GM12878 (cell line): ENCODE measurements around the gene CUZD1. TPM values are rescaled to one million over a fixed set of nuclear protein-coding genes. Genes with fewer than 3 reads are reported as not detected.

Experiments
- ATAC-seq: fragments of 200-7000 bp; cut with Tn5 transposase; 3 replicates; pipeline ENCODE4 v1.9.1; 2020; ENCODE audit warnings: mild to moderate bottlenecking, moderate library complexity
- BruUV-seq: library from RNA; stranded (reverse); fragments of 400-500 nt; replicated peaks from 2 replicates; lab custom pipeline; 2021; lab: Mats Ljungman, UMichigan
- CTCF ChIA-PET: fragments of 300-600 bp; sonication (Branson Sonifier 250); formaldehyde crosslinking; extraction: SDS; loops from one replicate; lab custom pipeline; 2021; ENCODE audit warnings: inconsistent platforms; lab: Yijun Ruan, JAX
- POLR2A ChIA-PET: fragments of 350-600 bp; formaldehyde crosslinking; extraction: SDS; loops from one replicate; lab custom pipeline; 2021; ENCODE audit warnings: inconsistent platforms; lab: Charles Lee
- RAD21 ChIA-PET: fragments of 300-600 bp; sonication (Branson Sonifier 250); formaldehyde crosslinking; loops from one replicate; lab custom pipeline; 2023; ENCODE audit warnings: antibody characterized with exemption; ENCODE audit not compliant: unreplicated experiment; lab: Charles Lee
- SMC1A ChIA-PET: fragments of 300-600 bp; sonication (Branson Sonifier 250); formaldehyde crosslinking; loops from one replicate; lab custom pipeline; 2023; ENCODE audit not compliant: unreplicated experiment, uncharacterized antibody; lab: Charles Lee
- DNase-seq: peaks from one replicate; pipeline ENCODE4 v3.0.0-alpha.2; 2011; ENCODE audit warnings: low read depth, low spot score
- FAIRE-seq: peaks from 3 replicates; lab custom pipeline; 2011; peaks lifted over from hg19 to GRCh38; lab: Jason Lieb, UNC
- H2AFZ ChIP-seq: 2 replicates; pipeline ENCODE4 v1.6.0; 2011; ENCODE audit warnings: low read depth, low read length, control low read depth; ENCODE audit not compliant: control insufficient read depth
- H3K27ac ChIP-seq: 2 replicates; pipeline ENCODE4 v1.5.1; 2011; ENCODE audit warnings: control low read depth; ENCODE audit not compliant: control insufficient read depth, insufficient read depth
- H3K27me3 ChIP-seq, 2 experiments: replicated peaks in 1 of 2; 2 replicates each; pipeline versions ENCODE4 v1.6.0 to v1.6.1; 2011; ENCODE audit warnings: low read length in 1 of 2; ENCODE audit not compliant: control insufficient read depth in 2 of 2, insufficient read depth in 2 of 2
- H3K36me3 ChIP-seq, 2 experiments: 2 replicates each; pipeline ENCODE4 v1.5.1; 2011; ENCODE audit warnings: low read length in 1 of 2; ENCODE audit not compliant: control insufficient read depth in 2 of 2, insufficient read depth in 2 of 2
- H3K4me1 ChIP-seq: 2 replicates; pipeline ENCODE4 v1.6.1; 2011; ENCODE audit warnings: mild to moderate bottlenecking, low read length, moderate library complexity, mixed read lengths; ENCODE audit not compliant: control insufficient read depth, insufficient read depth
- H3K4me2 ChIP-seq: 2 replicates; pipeline ENCODE4 v1.6.0; 2011; ENCODE audit warnings: control low read depth; ENCODE audit not compliant: control insufficient read depth, insufficient read depth
- H3K4me3 ChIP-seq: fragments of 200-600 bp; sonication (generic); 2 replicates; pipeline ENCODE4 v1.5.1; 2016
- H3K79me2 ChIP-seq: 2 replicates; pipeline ENCODE4 v1.6.0; 2011; ENCODE audit warnings: low read length; ENCODE audit not compliant: control insufficient read depth, insufficient read depth
- H3K9ac ChIP-seq: 2 replicates; pipeline ENCODE4 v1.8.0; 2011; ENCODE audit warnings: low read length, control low read depth, mixed read lengths; ENCODE audit not compliant: control insufficient read depth, insufficient read depth
- H3K9me3 ChIP-seq: replicated peaks from 3 replicates; pipeline ENCODE4 v1.5.1; 2011; ENCODE audit warnings: mild to moderate bottlenecking, low read length; ENCODE audit not compliant: control insufficient read depth, insufficient read depth
- H4K20me1 ChIP-seq: 2 replicates; pipeline ENCODE4 v1.6.0; 2011; ENCODE audit not compliant: control insufficient read depth, insufficient read depth
- ASH2L ChIP-seq: fragments of 300-600, 200-600 bp; sonication (generic); IDR thresholded peaks from 2 replicates; pipeline ENCODE4 v1.6.1; 2017; ENCODE audit warnings: low read depth, mild to moderate bottlenecking, borderline replicate concordance
- CHD4 ChIP-seq: fragments of 200-600 bp; sonication (generic); IDR thresholded peaks from 2 replicates; pipeline ENCODE4 v1.6.1; 2016; ENCODE audit warnings: mild to moderate bottlenecking
- EZH2 ChIP-seq: IDR thresholded peaks from 2 replicates; pipeline ENCODE4 v1.6.1; 2012; ENCODE audit warnings: low read depth, mild to moderate bottlenecking, control low read depth, inconsistent platforms, low read length, borderline replicate concordance; ENCODE audit not compliant: control insufficient read depth
- KAT2A ChIP-seq: conservative IDR thresholded peaks from 2 replicates; pipeline ENCODE4 v1.6.1; 2011; ENCODE audit warnings: low read depth, low read length; ENCODE audit not compliant: control insufficient read depth
- KLF5 ChIP-seq: fragments of 450-650 bp; IDR thresholded peaks from 2 replicates; pipeline ENCODE4 v1.6.1; 2014; ENCODE audit warnings: mild to moderate bottlenecking; ENCODE audit not compliant: partially characterized antibody
- MEF2B ChIP-seq: fragments of 450-650 bp; IDR thresholded peaks from 2 replicates; pipeline ENCODE4 v1.6.1; 2018; ENCODE audit warnings: mild to moderate bottlenecking, moderate library complexity; ENCODE audit not compliant: partially characterized antibody, poor library complexity, severe bottlenecking
- SREBF2 ChIP-seq: IDR thresholded peaks from 2 replicates; pipeline ENCODE4 v1.6.1; 2012; ENCODE audit warnings: mild to moderate bottlenecking, low read length
- TARDBP ChIP-seq: IDR thresholded peaks from 2 replicates; pipeline ENCODE4 v1.6.1; 2016; ENCODE audit warnings: borderline replicate concordance
- YBX1 ChIP-seq: fragments of 450-650 bp; IDR thresholded peaks from 2 replicates; pipeline ENCODE4 v1.6.1; 2016; ENCODE audit warnings: antibody characterized with exemption
- WGBS: methylation state at CpG from one replicate; pipeline ENCODE4 v1.1.6; 2016; ENCODE audit warnings: low lambda C conversion rate; ENCODE audit not compliant: insufficient replicate concordance, insufficient coverage; ENCODE audit errors: missing lambda C conversion rate; 5-methylcytosine and 5-hydroxymethylcytosine counted together
- in situ Hi-C: fragments of 300-500 bp; cut with MboI; formaldehyde crosslinking; loops from 9 replicates; pipeline ENCODE4 v1.14.3; 2018; ENCODE audit warnings: mixed read lengths
- intact Hi-C: fragments of 100-400 bp; cut with micrococcal nuclease; formaldehyde crosslinking; loops from one replicate; pipeline ENCODE4 v1.14.2; 2022; ENCODE audit not compliant: unreplicated experiment
- polyA plus RNA-seq, 11 experiments: library from polyadenylated mRNA; depleted of rRNA in 4 of 11; unstranded in 6 of 11; stranded (reverse) in 5 of 11; fragments of >200 nt; fragmentation: Nextera tagmentation in 4 of 11; fragmentation: Illumina TruSeq in 1 of 11; extraction: Ambion mirVana in 4 of 11; extraction: Trizol in 1 of 11; gene quantifications; 1 replicate in 1 of 11; 2 replicates in 10 of 11; pipeline versions ENCODE4 v1.2.1 to v1.2.3, GENCODE V29; 2011 to 2016; ENCODE audit warnings: inconsistent platforms in 2 of 11, missing spikeins in 2 of 11, low read depth in 1 of 11
- total RNA-seq, 4 experiments: library from RNA; depleted of rRNA in 3 of 4; stranded (reverse); fragments of >200 nt in 3 of 4; fragmentation: Illumina TruSeq in 1 of 4; extraction: Trizol in 1 of 4; gene quantifications; 2 replicates each; pipeline versions ENCODE4 v1.2.1 to v1.2.3, GENCODE V29; 2013 to 2021
- TF ChIP-seq, protein P1 (sequence below), 3 experiments: IDR thresholded peaks in 2 of 3; conservative IDR thresholded peaks in 1 of 3; 2 replicates each; pipeline ENCODE4 v1.5.1; 2011; ENCODE audit warnings: low read depth in 3 of 3, low read length in 3 of 3, mild to moderate bottlenecking in 3 of 3, control low read depth in 2 of 3, moderate library complexity in 2 of 3, inconsistent platforms in 1 of 3, mixed read lengths in 1 of 3; ENCODE audit not compliant: control insufficient read depth in 2 of 3, insufficient read depth in 1 of 3; ENCODE audit errors: extremely low read depth in 1 of 3
- TF ChIP-seq, protein P2 (sequence below): fragments of 450-650 bp; IDR thresholded peaks from 2 replicates; pipeline ENCODE4 v1.6.1; 2017; ENCODE audit warnings: borderline replicate concordance
- TF ChIP-seq, protein P3 (sequence below): IDR thresholded peaks from 2 replicates; pipeline ENCODE4 v1.6.1; 2012; ENCODE audit warnings: low read length, inconsistent platforms
- TF ChIP-seq, protein P4 (sequence below): IDR thresholded peaks from 2 replicates; pipeline ENCODE4 v1.6.1; 2012; ENCODE audit warnings: low read depth, low read length, improper control_type of control experiment
- TF ChIP-seq, protein P5 (sequence below): fragments of 450-650 bp; IDR thresholded peaks from 2 replicates; pipeline ENCODE4 v1.6.1; 2014; ENCODE audit warnings: mild to moderate bottlenecking

Gene CUZD1
- total and polyA plus RNA-seq, 10 of the 15 experiments (the other 5 are each of a cell fraction or from before 2014, with no cell fraction given) = 0.66 to 2.3 (median 1.5) TPM

DNA sequence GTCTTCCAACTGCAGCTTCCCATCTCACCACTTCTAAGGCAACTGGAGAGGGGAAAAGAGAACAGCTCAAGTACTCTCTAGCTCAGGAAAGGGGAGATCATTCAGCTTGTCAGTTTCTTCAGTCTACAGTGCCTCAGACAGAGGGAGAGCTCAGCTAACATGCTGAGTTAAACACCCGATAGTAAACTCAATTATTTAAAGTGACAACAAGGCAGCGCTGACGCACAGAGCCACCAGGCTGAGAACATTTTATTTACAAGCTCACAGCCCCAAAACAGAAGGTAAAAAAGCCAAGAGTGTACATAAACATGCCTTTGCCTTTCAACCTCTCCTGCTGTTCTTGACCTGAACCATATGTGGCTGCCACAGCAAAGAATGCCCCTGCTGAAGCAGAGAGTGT lies 10.1 kb upstream of the CUZD1 start:
- Histone ChIP-seq H3K27ac (no peak overlapping the region), H2AFZ (no peak overlapping the region), H3K9me3 (no peaks in the 10 kb centered on the region), H3K4me3 (no peak overlapping the region), H3K27me3 (no peaks in the 10 kb centered on the region), H3K4me2 (no peak overlapping the region), H3K4me1 (no peaks in the 10 kb centered on the region; the same call in 1 of the 2 replicates), H3K9ac (no peak overlapping the region), H3K79me2 (no peaks in the 10 kb centered on the region; the same call in 1 of the 2 replicates), H3K36me3 (peaks cover 3 to 8% of the 10 kb centered on the region in 2 experiments; a peak in 3 of 4 replicates), H4K20me1 (no peaks in the 10 kb centered on the region; the same call in 1 of the 2 replicates)
- SMC1A ChIA-PET = no interaction called here
- DNase-seq (no peak), ATAC-seq (no peak), FAIRE-seq (no peak)
- CTCF ChIA-PET = no interaction called here
- 94% methylated on average over 3 of the region's 3 CpGs for WGBS
- BruUV-seq = no TSS peak
- in situ Hi-C loops (no loop called here), intact Hi-C loops (no loop called here)
- POLR2A ChIA-PET = no interaction called here
- RAD21 ChIA-PET = no interaction called here
- TF ChIP-seq, protein P1, sequence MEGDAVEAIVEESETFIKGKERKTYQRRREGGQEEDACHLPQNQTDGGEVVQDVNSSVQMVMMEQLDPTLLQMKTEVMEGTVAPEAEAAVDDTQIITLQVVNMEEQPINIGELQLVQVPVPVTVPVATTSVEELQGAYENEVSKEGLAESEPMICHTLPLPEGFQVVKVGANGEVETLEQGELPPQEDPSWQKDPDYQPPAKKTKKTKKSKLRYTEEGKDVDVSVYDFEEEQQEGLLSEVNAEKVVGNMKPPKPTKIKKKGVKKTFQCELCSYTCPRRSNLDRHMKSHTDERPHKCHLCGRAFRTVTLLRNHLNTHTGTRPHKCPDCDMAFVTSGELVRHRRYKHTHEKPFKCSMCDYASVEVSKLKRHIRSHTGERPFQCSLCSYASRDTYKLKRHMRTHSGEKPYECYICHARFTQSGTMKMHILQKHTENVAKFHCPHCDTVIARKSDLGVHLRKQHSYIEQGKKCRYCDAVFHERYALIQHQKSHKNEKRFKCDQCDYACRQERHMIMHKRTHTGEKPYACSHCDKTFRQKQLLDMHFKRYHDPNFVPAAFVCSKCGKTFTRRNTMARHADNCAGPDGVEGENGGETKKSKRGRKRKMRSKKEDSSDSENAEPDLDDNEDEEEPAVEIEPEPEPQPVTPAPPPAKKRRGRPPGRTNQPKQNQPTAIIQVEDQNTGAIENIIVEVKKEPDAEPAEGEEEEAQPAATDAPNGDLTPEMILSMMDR (IDR thresholded peaks at IDR 0.05 in 2 of 3, conservative IDR thresholded peaks at IDR 0.05 in 1 of 3; ENCODE audit: control insufficient read depth in 2 of 3, extremely low read depth in 1 of 3, insufficient read depth in 1 of 3, low read depth in 3 of 3, low read length in 3 of 3) = no peak
- TF ChIP-seq, protein P2, sequence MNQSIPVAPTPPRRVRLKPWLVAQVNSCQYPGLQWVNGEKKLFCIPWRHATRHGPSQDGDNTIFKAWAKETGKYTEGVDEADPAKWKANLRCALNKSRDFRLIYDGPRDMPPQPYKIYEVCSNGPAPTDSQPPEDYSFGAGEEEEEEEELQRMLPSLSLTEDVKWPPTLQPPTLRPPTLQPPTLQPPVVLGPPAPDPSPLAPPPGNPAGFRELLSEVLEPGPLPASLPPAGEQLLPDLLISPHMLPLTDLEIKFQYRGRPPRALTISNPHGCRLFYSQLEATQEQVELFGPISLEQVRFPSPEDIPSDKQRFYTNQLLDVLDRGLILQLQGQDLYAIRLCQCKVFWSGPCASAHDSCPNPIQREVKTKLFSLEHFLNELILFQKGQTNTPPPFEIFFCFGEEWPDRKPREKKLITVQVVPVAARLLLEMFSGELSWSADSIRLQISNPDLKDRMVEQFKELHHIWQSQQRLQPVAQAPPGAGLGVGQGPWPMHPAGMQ = no peak
- TF ChIP-seq TARDBP = no peak
- TF ChIP-seq YBX1 = no peak
- TF ChIP-seq, protein P3, sequence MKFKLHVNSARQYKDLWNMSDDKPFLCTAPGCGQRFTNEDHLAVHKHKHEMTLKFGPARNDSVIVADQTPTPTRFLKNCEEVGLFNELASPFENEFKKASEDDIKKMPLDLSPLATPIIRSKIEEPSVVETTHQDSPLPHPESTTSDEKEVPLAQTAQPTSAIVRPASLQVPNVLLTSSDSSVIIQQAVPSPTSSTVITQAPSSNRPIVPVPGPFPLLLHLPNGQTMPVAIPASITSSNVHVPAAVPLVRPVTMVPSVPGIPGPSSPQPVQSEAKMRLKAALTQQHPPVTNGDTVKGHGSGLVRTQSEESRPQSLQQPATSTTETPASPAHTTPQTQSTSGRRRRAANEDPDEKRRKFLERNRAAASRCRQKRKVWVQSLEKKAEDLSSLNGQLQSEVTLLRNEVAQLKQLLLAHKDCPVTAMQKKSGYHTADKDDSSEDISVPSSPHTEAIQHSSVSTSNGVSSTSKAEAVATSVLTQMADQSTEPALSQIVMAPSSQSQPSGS = no peak
- no peak for TF ChIP-seq SREBF2
- no peak for TF ChIP-seq CHD4
- TF ChIP-seq, protein P4, sequence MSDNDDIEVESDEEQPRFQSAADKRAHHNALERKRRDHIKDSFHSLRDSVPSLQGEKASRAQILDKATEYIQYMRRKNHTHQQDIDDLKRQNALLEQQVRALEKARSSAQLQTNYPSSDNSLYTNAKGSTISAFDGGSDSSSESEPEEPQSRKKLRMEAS = no peak
- no peak for TF ChIP-seq KLF5
- no peak for TF ChIP-seq ASH2L
- no peak for TF ChIP-seq EZH2
- TF ChIP-seq MEF2B = no peak
- TF ChIP-seq, protein P5, sequence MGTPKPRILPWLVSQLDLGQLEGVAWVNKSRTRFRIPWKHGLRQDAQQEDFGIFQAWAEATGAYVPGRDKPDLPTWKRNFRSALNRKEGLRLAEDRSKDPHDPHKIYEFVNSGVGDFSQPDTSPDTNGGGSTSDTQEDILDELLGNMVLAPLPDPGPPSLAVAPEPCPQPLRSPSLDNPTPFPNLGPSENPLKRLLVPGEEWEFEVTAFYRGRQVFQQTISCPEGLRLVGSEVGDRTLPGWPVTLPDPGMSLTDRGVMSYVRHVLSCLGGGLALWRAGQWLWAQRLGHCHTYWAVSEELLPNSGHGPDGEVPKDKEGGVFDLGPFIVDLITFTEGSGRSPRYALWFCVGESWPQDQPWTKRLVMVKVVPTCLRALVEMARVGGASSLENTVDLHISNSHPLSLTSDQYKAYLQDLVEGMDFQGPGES = no peak
- TF ChIP-seq KAT2A = no peak
